Activated CD4-positive, alpha-beta T cell treated with anti-CD3 and anti-CD28 coated beads for 48 hours (primary cell): ENCODE measurements around the gene PXYLP1.
"Not testable (repeated sequence)": the region's sequence is repeated elsewhere in the genome, so short reads cannot be mapped to it uniquely, and the experiment has no call there.

Experiments used
- DNase-seq: peaks from one replicate; pipeline ENCODE4 v3.0.0-alpha.2; 2020

Gene PXYLP1

GRCh38 chr3:141302364-141303141 lies 70.9 kb downstream of the PXYLP1 start:
- DNase-seq, result no peak

DNA sequence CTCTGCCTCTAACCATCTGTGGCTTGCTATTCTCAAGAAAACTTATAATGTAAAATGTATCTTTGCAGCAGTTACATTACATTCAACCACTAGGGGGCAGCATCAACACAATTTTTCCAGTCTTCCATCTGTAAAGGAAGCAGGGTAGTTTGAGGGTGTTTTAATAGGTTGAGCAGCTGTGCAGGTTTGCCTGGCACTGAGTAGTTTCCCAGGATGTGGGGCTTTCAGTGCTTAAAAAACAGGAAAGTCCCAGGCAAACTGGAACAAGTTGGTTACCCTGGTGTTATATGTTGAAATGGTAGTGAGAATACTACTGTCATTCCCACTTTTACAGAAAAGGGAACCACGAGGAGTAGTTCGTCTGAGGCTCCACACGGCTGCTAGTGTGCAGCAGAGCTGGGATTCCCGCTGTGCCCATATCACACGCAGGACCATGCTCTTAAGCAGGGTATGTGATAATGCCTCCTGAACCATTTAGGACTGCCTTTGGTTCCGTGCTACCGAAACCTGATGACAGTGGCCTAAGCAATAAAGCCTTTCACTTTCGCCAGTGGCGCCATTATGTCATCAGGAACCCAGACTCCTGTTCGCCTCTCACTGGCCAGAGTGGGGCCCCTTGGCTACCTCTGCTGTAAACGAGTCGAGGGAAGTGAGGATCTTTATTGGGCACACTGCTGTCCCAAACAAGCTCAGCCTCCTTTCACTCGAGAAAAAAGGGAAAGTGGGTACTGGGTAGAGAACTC lies 72.0 kb downstream of the PXYLP1 start:
- peak; percentile 66 for DNase-seq

GRCh38 chr3:141305436-141305835 lies 73.8 kb downstream of the PXYLP1 start:
- peak; percentile 26 for DNase-seq

DNA sequence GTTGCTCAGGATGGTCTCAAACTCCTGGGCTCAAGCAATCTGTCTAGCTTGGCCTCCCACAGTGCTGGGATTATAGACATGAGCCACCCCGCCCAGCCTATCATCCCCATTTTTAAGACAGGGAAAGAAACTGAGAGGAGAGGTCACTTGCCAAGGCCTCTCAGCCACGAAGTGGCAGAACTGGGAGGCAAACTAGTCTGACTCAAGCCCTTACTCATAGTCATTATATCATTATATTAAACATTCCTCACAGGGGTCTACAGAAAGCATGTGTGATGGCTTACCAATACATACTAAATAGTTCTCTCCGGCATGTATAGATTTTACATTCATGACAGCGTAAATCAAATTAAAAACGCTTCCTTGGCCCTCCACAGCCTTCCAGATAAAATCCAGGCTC lies 74.7 kb downstream of the PXYLP1 start:
- no peak for DNase-seq

- DNase-seq, result peak; percentile 21
Observed at GRCh38 chr3:141306922-141307321, 75.3 kb downstream of the PXYLP1 start.

DNA sequence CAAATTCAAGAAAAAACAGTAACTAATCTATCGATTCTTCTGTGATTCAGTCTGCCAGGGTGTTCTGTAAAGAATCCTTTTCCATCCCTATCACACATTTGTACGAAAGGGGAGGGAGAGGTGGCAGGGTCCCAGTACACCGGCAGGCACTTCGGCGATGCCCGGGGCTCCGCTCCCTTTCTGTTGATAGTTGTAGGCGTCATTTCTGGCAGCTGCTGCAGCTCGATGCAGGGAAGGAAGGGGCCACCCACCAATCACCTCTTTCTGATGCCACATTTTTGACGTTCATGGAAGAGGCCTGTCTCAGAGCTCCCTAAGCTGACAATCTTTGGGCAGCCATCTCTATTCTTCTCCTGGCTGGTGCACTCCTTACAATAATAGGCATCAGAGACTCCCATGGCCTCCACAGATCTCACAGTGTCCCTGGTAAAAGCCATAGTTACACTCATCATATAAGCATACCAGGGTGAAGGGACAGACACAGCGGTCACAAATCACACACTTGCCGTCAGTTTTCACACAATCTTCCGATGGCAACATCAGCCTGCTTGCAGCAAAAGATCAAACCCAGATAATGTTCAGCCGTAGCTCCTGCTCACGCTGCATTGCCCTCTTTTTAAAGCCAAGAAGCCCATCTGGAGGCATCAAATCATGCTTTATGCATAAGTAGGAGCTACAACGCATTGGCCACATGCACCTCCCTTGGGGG lies 75.9 kb downstream of the PXYLP1 start:
- DNase-seq, result peak; percentile 47

DNA sequence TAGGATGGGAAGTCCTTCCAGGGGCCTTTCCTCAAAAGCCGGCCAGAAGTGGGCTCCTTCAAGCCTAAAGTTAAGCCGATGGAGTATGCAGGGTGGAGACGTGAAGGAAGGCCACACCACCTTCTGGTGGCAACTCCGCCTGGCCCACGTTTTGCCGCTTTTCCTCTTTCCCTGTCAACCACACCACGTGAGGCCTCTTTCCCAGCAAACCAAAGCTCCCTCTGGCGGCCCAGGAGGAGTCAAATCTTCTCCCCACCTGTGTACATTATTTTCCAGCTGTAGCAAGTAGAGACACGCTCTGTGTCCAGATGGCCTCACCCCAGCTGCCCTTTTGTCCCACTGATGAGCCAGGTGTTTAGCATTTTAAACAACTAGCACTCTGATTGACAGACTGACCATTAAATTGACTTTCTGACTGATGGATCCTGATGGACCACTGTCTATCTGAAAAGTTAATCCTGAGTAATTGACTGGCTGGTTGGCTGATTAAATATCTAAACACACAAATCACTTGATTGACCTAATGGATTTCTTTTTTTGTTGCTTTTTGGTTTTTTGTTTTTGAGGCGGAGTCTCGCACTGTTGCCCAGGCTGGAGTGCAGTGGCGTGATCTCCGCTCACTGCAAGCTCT lies 77.1 kb downstream of the PXYLP1 start:
- no peak for DNase-seq

GRCh38 chr3:141311170-141311495 lies 79.5 kb downstream of the PXYLP1 start:
- DNase-seq, result no peak

DNA sequence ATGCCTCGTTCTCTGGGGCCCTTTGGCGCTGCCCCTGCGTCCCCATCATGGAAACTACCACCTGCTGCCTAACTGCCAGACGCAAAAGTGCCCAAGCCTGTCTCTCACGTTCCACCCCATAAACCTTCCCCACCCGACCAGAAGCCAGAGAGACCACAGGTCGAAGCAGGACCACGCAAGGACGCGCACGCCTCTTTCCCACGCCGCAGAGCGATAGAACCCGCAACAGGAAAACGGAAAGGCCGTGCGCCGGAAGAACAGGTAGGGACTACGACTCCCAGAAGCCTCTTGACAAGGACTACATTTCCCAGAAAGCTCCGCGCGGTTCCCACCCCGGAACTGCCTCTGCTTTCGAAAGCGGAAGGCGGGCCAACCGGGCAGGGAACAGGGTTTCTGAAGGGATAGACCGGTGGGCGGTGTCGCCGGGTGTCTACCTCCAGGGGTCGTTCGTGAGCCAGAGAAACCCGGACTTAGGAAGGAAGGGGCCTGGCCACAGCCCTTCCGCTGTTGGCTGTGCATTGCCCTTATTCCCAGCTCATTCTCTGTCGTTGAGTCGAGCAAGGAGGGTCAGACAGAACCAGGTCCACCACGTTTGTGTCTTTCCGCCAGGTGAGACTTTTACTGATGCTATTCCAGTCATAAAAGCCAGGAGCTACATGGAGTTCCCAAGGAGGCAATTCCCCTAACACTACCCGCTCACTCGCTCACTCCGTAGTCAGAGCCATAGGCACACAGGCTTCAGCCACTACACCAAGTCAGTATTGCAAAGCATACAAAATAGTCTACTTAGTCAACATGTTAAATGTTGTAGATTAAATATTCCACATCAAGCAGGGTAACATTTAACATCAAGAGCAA lies 80.1 kb downstream of the PXYLP1 start:
- peak; percentile 99 for DNase-seq

DNA sequence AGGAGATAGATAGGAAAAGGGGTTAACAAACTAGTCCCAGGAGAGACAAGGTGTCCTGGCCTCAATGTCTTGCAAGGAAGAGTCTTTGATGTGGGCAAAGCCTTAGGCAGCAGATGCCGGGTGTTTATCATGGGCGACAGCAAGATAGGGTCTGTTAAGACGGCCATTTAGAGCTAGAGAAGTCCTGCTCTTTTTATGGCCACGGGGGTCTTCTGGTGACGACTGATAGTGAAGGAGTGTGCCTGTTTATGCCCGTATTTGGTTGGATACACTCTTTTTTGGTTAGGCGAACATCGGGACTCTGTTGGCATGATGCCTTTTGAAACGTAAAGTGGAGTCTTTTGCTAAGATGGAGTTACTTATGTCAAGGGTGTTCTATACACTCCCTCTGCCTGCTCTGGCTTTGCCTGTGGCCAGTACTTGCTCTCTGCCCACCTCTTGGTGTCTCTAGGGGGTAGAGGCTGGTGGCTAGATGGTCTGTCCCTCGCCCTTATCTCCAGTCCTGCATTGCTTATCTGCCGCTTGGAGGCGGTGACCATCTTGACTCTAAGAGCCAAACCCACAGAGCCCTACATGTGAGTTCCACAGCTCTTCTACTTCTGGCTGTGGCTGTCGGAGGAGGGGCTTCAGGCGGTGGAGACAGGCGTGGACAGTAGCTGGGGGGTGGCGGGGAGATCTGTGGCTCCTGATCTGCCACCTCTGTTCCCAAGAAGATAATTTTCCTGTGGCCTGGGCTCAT lies 80.9 kb downstream of the PXYLP1 start:
- no peak for DNase-seq

DNA sequence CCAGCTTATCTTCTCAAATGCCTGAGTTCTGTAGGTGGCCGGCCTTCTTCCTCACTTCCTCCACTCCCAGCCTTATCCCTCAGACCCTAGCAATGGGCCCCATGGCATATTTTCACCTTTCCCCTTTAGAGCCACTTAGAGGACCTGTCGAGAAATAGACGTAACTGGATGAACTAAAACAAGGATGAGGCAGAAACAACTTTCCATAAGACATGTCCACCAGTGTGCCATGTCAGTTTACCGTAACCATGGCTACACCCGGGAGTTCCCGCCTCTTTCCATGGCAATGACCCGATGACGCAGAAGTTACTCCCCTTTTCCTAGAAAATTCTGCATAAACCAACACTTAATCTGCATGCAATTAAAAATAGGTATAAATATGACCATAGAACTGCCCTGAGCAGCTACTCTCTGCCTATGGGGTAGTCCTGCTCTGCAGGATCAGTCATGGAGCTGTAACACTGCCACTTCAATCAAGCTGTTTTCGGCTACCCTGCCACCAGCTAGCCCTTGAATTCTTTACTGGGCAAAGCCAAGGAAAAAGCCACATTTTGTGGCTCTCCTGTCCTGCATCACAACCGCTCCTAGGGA lies 81.6 kb downstream of the PXYLP1 start:
- no peak for DNase-seq

DNA sequence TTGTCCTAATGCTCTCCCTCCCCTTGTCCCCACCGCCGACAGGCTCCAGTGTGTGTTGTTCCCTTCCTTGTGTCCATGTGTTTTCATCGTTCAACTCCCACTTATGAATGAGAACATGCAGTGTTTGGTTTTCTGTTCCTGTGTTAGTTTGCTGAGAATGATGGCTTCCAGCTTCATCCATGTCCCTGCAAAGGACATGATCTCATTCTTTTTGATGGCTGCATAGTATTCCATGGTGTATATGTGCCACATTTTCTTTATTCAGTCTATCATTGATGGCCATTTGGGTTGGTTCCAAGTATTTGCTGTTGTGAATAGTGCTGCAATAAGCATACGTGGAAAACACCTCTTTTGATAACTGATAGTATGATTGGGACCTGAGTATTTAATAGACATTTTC lies 82.8 kb downstream of the PXYLP1 start:
- DNase-seq, result not testable (repeated sequence)

DNA sequence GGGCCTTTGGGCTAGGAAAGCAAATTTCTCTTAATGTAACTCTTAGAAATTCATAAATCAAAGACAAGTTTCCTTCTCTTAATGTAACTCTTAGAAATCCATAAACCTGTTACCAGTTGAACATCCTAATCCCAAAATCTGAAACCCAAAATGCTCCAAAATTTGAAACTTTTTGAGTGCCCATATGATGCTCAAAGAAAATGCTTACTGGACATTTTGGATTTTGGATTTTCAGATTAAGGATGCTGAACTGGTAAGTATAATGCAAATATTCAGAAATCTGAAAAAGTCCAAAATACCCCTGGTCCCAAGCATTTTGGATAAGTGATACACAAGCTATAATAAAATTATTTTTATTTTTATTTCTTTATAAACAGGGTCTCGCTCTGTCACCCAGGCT lies 85.2 kb downstream of the PXYLP1 start:
- DNase-seq, result no peak

GRCh38 chr3:141320399-141321108 lies 88.9 kb downstream of the PXYLP1 start:
- DNase-seq, result no peak

DNA sequence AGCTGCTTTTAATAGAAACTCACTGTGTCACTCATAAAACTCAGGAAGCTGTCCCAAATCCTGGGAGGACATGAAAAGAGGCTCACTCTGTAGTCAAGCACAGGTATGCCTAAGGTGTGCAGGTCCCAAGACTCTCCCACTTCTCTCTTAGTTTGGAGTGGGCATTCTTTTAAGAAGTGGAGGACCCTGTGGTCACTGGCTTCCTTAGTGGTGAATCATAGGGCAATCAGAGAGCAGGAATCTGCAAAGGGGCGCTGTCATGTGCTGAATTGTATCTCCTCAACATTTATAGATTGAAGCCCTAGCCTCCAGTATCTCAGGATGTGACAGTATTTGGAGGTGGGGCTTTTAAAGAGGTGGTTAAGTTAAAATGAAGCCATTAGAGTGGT lies 89.5 kb downstream of the PXYLP1 start:
- DNase-seq, result no peak

- DNase-seq, result no peak
Observed at GRCh38 chr3:141323936-141324704, 92.5 kb downstream of the PXYLP1 start.

- DNase-seq, result no peak
Observed at GRCh38 chr3:141326123-141326522, 94.5 kb downstream of the PXYLP1 start.

DNA sequence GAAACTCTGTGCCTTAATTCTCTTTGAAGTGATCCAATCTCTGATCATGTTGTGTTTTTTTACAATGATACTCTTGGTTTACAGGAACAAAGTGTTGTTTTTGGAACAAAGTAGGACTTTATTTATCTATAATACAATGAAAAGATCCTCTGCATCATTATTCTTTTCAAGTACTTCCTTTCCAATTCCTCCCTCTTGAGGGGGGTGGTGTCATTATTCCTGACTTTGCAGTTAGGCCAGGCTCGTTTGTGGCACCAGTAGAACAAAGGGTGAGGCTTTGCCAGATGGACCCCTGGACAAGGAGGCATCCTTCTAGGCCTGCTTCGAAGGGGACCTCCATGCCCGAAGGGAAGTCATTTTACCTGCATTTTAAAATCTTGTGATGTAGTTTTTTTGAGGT lies 95.0 kb downstream of the PXYLP1 start:
- no peak for DNase-seq

DNA sequence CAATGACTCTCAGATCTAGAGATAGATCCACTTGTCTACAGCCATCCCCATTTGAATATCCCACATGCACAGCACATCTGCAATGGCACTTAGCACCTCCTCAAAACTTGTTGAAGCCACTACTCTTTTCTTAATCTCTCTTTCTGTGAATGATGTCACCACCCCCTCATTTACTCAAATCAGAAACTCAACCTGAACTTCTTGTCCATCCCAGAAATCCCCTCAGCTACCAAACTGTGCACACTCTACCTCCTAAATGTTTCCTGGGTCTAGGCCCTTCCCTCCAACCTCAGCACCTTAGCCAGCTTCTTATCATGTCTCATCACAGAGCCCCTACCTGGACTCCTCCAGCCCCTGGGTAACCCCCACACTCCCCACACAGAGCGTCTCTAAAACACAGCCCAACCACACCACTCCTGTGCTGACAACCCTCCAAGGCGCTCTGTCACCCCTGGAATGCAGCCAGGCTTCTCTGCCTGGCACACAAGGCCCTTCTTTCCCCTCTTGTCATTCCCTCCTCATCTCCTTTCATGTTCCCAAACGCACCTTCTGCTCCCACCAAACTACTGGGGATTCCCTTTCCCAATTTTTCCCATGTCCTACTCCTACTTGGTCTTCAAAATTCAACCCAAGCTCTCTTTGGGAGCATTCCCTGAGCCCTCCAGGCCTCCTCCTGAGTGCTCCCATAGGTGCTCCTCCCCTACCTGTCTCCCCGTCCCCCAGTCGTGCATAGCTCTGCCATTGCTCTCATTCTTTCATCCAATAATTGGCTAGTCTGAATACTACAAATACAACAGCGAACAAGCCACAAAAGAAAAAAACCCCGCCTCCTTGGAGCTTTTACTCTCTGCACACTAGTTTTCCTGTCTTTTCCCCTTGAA lies 96.9 kb downstream of the PXYLP1 start:
- peak; percentile 17 for DNase-seq
